ENCODE results near the gene CDH23.

CDH23 gene

GRCh38 chr10:71817831-71818655, 421.3 kb downstream of the CDH23 start:
- TF ChIP-seq CTCF (IDR thresholded peaks at IDR 0.05; ENCODE audit: control insufficient read depth, extremely low read depth, insufficient read depth), result no peak

GRCh38 chr10:71818674-71819260, 422.0 kb downstream of the CDH23 start:
- TF ChIP-seq CTCF (IDR thresholded peaks at IDR 0.05; ENCODE audit: control insufficient read depth, extremely low read depth, insufficient read depth), result no peak
- H3K4me3 ChIP-seq (ENCODE audit: low read depth, low read length), result no peak overlapping the region
- DNase-seq (ENCODE audit: low read depth), result no peak

More at GRCh38 chr10:71817831-71818655, 421.3 kb downstream of the CDH23 start:
- no peak overlapping the region for H3K4me3 ChIP-seq (ENCODE audit: low read depth, low read length)
- no peak for DNase-seq (ENCODE audit: low read depth)

GRCh38 chr10:71819441-71819861, 422.7 kb downstream of the CDH23 start:
- H3K4me3 ChIP-seq (ENCODE audit: low read depth, low read length), result no peak overlapping the region
- TF ChIP-seq CTCF (IDR thresholded peaks at IDR 0.05; ENCODE audit: control insufficient read depth, extremely low read depth, insufficient read depth), result no peak
- no peak for DNase-seq (ENCODE audit: low read depth)

DNA sequence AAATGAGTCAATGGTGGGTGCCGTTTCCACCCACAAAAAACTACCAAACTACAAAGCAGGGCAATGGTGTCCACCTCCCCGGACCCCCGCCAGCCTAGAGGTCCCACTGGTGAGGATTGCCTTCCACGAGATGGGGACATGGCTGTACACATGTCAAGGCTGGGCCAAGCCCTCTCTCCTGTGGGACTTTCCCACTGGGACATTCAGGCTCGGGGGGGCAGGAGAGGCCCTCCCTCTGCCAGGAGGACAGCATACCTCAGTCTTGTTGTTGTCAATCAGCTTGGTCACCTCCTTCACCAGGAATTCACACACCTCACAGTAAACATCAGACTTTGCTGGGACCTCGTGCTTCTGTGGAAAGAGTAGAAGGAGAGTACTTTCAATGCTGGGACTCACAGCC, 423.3 kb downstream of the CDH23 start:
- DNase-seq (ENCODE audit: low read depth), result no peak
- TF ChIP-seq CTCF (IDR thresholded peaks at IDR 0.05; ENCODE audit: control insufficient read depth, extremely low read depth, insufficient read depth), result no peak
- H3K4me3 ChIP-seq (ENCODE audit: low read depth, low read length), result no peak overlapping the region

- no peak for TF ChIP-seq CTCF (IDR thresholded peaks at IDR 0.05; ENCODE audit: control insufficient read depth, extremely low read depth, insufficient read depth)
- H3K4me3 ChIP-seq (ENCODE audit: low read depth, low read length), result no peak overlapping the region
- no peak for DNase-seq (ENCODE audit: low read depth)
Observed at GRCh38 chr10:71820966-71821365, 424.2 kb downstream of the CDH23 start.

- no peak overlapping the region for H3K4me3 ChIP-seq (ENCODE audit: low read depth, low read length)
- no peak for DNase-seq (ENCODE audit: low read depth)
- no peak for TF ChIP-seq CTCF (IDR thresholded peaks at IDR 0.05; ENCODE audit: control insufficient read depth, extremely low read depth, insufficient read depth)
Observed at GRCh38 chr10:71821909-71822763, 425.4 kb downstream of the CDH23 start.
